GM12878 (cell line): ENCODE results near the gene PLRG1. TPM values are rescaled to one million over a fixed set of nuclear protein-coding genes. Genes with fewer than 3 reads are reported as not detected.

ENCODE experiments used
- ATAC-seq: fragments of 200-7000 bp; cut with Tn5 transposase; 3 replicates; pipeline ENCODE4 v1.9.1; 2020; ENCODE audit warnings: mild to moderate bottlenecking, moderate library complexity
- BruUV-seq: library from RNA; stranded (reverse); fragments of 400-500 nt; replicated peaks from 2 replicates; lab custom pipeline; 2021; lab: Mats Ljungman, UMichigan
- CTCF ChIA-PET: fragments of 300-600 bp; sonication (Branson Sonifier 250); formaldehyde crosslinking; extraction: SDS; loops from one replicate; lab custom pipeline; 2021; ENCODE audit warnings: inconsistent platforms; lab: Yijun Ruan, JAX
- POLR2A ChIA-PET: fragments of 350-600 bp; formaldehyde crosslinking; extraction: SDS; loops from one replicate; lab custom pipeline; 2021; ENCODE audit warnings: inconsistent platforms; lab: Charles Lee
- RAD21 ChIA-PET: fragments of 300-600 bp; sonication (Branson Sonifier 250); formaldehyde crosslinking; loops from one replicate; lab custom pipeline; 2023; ENCODE audit warnings: antibody characterized with exemption; ENCODE audit not compliant: unreplicated experiment; lab: Charles Lee
- SMC1A ChIA-PET: fragments of 300-600 bp; sonication (Branson Sonifier 250); formaldehyde crosslinking; loops from one replicate; lab custom pipeline; 2023; ENCODE audit not compliant: unreplicated experiment, uncharacterized antibody; lab: Charles Lee
- DNase-seq: peaks from one replicate; pipeline ENCODE4 v3.0.0-alpha.2; 2011; ENCODE audit warnings: low read depth, low spot score
- FAIRE-seq: peaks from 3 replicates; lab custom pipeline; 2011; peaks lifted over from hg19 to GRCh38; lab: Jason Lieb, UNC
- H2AFZ ChIP-seq: 2 replicates; pipeline ENCODE4 v1.6.0; 2011; ENCODE audit warnings: low read depth, low read length, control low read depth; ENCODE audit not compliant: control insufficient read depth
- H3K27ac ChIP-seq: 2 replicates; pipeline ENCODE4 v1.5.1; 2011; ENCODE audit warnings: control low read depth; ENCODE audit not compliant: control insufficient read depth, insufficient read depth
- H3K27me3 ChIP-seq, 2 experiments: replicated peaks in 1 of 2; 2 replicates each; pipeline versions ENCODE4 v1.6.0 to v1.6.1; 2011; ENCODE audit warnings: low read length in 1 of 2; ENCODE audit not compliant: control insufficient read depth in 2 of 2, insufficient read depth in 2 of 2
- H3K36me3 ChIP-seq, 2 experiments: 2 replicates each; pipeline ENCODE4 v1.5.1; 2011; ENCODE audit warnings: low read length in 1 of 2; ENCODE audit not compliant: control insufficient read depth in 2 of 2, insufficient read depth in 2 of 2
- H3K4me1 ChIP-seq: 2 replicates; pipeline ENCODE4 v1.6.1; 2011; ENCODE audit warnings: mild to moderate bottlenecking, low read length, moderate library complexity, mixed read lengths; ENCODE audit not compliant: control insufficient read depth, insufficient read depth
- H3K4me2 ChIP-seq: 2 replicates; pipeline ENCODE4 v1.6.0; 2011; ENCODE audit warnings: control low read depth; ENCODE audit not compliant: control insufficient read depth, insufficient read depth
- H3K4me3 ChIP-seq: fragments of 200-600 bp; sonication (generic); 2 replicates; pipeline ENCODE4 v1.5.1; 2016
- H3K79me2 ChIP-seq: 2 replicates; pipeline ENCODE4 v1.6.0; 2011; ENCODE audit warnings: low read length; ENCODE audit not compliant: control insufficient read depth, insufficient read depth
- H3K9ac ChIP-seq: 2 replicates; pipeline ENCODE4 v1.8.0; 2011; ENCODE audit warnings: low read length, control low read depth, mixed read lengths; ENCODE audit not compliant: control insufficient read depth, insufficient read depth
- H3K9me3 ChIP-seq: replicated peaks from 3 replicates; pipeline ENCODE4 v1.5.1; 2011; ENCODE audit warnings: mild to moderate bottlenecking, low read length; ENCODE audit not compliant: control insufficient read depth, insufficient read depth
- H4K20me1 ChIP-seq: 2 replicates; pipeline ENCODE4 v1.6.0; 2011; ENCODE audit not compliant: control insufficient read depth, insufficient read depth
- CBX5 ChIP-seq: sonication (generic); IDR thresholded peaks from 2 replicates; pipeline ENCODE4 v1.6.1; 2016; ENCODE audit warnings: low read depth, moderate library complexity, mild to moderate bottlenecking, inconsistent platforms
- CTCF ChIP-seq, 3 experiments: IDR thresholded peaks in 2 of 3; conservative IDR thresholded peaks in 1 of 3; 2 replicates each; pipeline ENCODE4 v1.5.1; 2011; ENCODE audit warnings: low read depth in 3 of 3, low read length in 3 of 3, mild to moderate bottlenecking in 3 of 3, control low read depth in 2 of 3, moderate library complexity in 2 of 3, inconsistent platforms in 1 of 3, mixed read lengths in 1 of 3; ENCODE audit not compliant: control insufficient read depth in 2 of 3, insufficient read depth in 1 of 3; ENCODE audit errors: extremely low read depth in 1 of 3
- MTA3 ChIP-seq: IDR thresholded peaks from 2 replicates; pipeline ENCODE4 v1.6.1; 2012; ENCODE audit warnings: low read length, inconsistent platforms, borderline replicate concordance
- RAD21 ChIP-seq: IDR thresholded peaks from 2 replicates; pipeline ENCODE4 v1.6.1; 2011; ENCODE audit warnings: mild to moderate bottlenecking, low read depth, low read length, moderate library complexity; ENCODE audit not compliant: insufficient read depth
- ZNF274 ChIP-seq: IDR thresholded peaks from one replicate; pipeline ENCODE4 v1.8.0; 2011; ENCODE audit not compliant: insufficient read length, insufficient read depth
- WGBS: methylation state at CpG from one replicate; pipeline ENCODE4 v1.1.6; 2016; ENCODE audit warnings: low lambda C conversion rate; ENCODE audit not compliant: insufficient replicate concordance, insufficient coverage; ENCODE audit errors: missing lambda C conversion rate; 5-methylcytosine and 5-hydroxymethylcytosine counted together
- in situ Hi-C: fragments of 300-500 bp; cut with MboI; formaldehyde crosslinking; loops from 9 replicates; pipeline ENCODE4 v1.14.3; 2018; ENCODE audit warnings: mixed read lengths
- intact Hi-C: fragments of 100-400 bp; cut with micrococcal nuclease; formaldehyde crosslinking; loops from one replicate; pipeline ENCODE4 v1.14.2; 2022; ENCODE audit not compliant: unreplicated experiment
- polyA plus RNA-seq, 11 experiments: library from polyadenylated mRNA; depleted of rRNA in 4 of 11; unstranded in 6 of 11; stranded (reverse) in 5 of 11; fragments of >200 nt; fragmentation: Nextera tagmentation in 4 of 11; fragmentation: Illumina TruSeq in 1 of 11; extraction: Ambion mirVana in 4 of 11; extraction: Trizol in 1 of 11; gene quantifications; 1 replicate in 1 of 11; 2 replicates in 10 of 11; pipeline versions ENCODE4 v1.2.1 to v1.2.3, GENCODE V29; 2011 to 2016; ENCODE audit warnings: inconsistent platforms in 2 of 11, missing spikeins in 2 of 11, low read depth in 1 of 11
- total RNA-seq, 4 experiments: library from RNA; depleted of rRNA in 3 of 4; stranded (reverse); fragments of >200 nt in 3 of 4; fragmentation: Illumina TruSeq in 1 of 4; extraction: Trizol in 1 of 4; gene quantifications; 2 replicates each; pipeline versions ENCODE4 v1.2.1 to v1.2.3, GENCODE V29; 2013 to 2021

The PLRG1 gene
- total and polyA plus RNA-seq, 10 of the 15 experiments (the other 5 are each of a cell fraction or from before 2014, with no cell fraction given) = 54.7 to 182 (median 111) TPM

GRCh38 chr4:154503598-154503997 lies 46.6 kb downstream of the PLRG1 start:
- intact Hi-C loops (loop anchor here (5.0 kb wide), 1 partner anchor 86 kb away; no protein-coding TSS in a partner anchor), in situ Hi-C loops (loop anchor here (10.0 kb wide), 1 partner anchor 179 kb away; no protein-coding TSS in a partner anchor)
- Histone ChIP-seq H2AFZ (no peak overlapping the region), H3K27me3 (peaks cover 0 to 5% of the 10 kb centered on the region in 2 experiments; a peak in 2 of 4 replicates), H3K4me2 (no peak overlapping the region), H3K79me2 (no peaks in the 10 kb centered on the region), H4K20me1 (no peaks in the 10 kb centered on the region), H3K4me3 (no peak overlapping the region), H3K27ac (no peak overlapping the region), H3K4me1 (no peaks in the 10 kb centered on the region), H3K36me3 (no peaks in the 10 kb centered on the region), H3K9me3 (no peaks in the 10 kb centered on the region), H3K9ac (no peak overlapping the region)
- ChIA-PET RAD21 (interaction anchor here (0.5 to 1.5 kb wide), 3 partner anchors 45 to 718 kb away, joined by 3 read pairs; no protein-coding TSS in a partner anchor), POLR2A (no interaction called here), SMC1A (interaction anchor here (0.7 to 1.0 kb wide), 3 partner anchors 20 to 87 kb away, joined by 3 read pairs; no protein-coding TSS in a partner anchor), CTCF (interaction anchor here (0.6 to 2.7 kb wide), 13 partner anchors 12 to 173 kb away, joined by 3 to 10 read pairs (median 3); no protein-coding TSS in a partner anchor)
- ATAC-seq (peak; percentile 61), DNase-seq (no peak), FAIRE-seq (no peak)
- WGBS = 3% methylated on average over 1 of the region's 1 CpG
- BruUV-seq = no TSS peak
- TF ChIP-seq CTCF (IDR thresholded peaks at IDR 0.05 in 2 of 3, conservative IDR thresholded peaks at IDR 0.05 in 1 of 3; ENCODE audit: control insufficient read depth in 2 of 3, extremely low read depth in 1 of 3, insufficient read depth in 1 of 3, low read depth in 3 of 3, low read length in 3 of 3) (peak; percentile 44 to 48 (median 46)), MTA3 (no peak), RAD21 (0 out of 2 replicates have a peak, but pooled peaks have one; percentile 6), CBX5 (no peak), ZNF274 (no peak)
